SK-N-SH treated with all-trans-retinoic acid at 6 μM for 48 hours (cell line): ENCODE data around the gene TPM4.
"Not testable (repeated sequence)": the region's sequence is repeated elsewhere in the genome, so short reads cannot be mapped to it uniquely, and the experiment has no call there.

Experiments
- ATAC-seq: fragments of 200-7000 bp; cut with Tn5 transposase; 3 replicates; pipeline ENCODE4 v1.9.1; 2020; ENCODE audit warnings: mild to moderate bottlenecking, moderate library complexity
- BACH2 ChIP-seq: fragments of 250-450 bp; sonication (Bioruptor Pico); IDR thresholded peaks from 2 replicates; pipeline ENCODE4 v1.9.0; 2021; ENCODE audit warnings: mild to moderate bottlenecking, borderline replicate concordance
- CREB5 ChIP-seq: fragments of 250-450 bp; sonication (Bioruptor Pico); IDR thresholded peaks from 2 replicates; pipeline ENCODE4 v1.5.1; 2020; ENCODE audit warnings: low read depth, mild to moderate bottlenecking, moderate library complexity
- CSDC2 ChIP-seq: fragments of 250-450 bp; sonication (Bioruptor Pico); IDR thresholded peaks from 2 replicates; pipeline ENCODE4 v1.5.0; 2020; ENCODE audit warnings: mild to moderate bottlenecking, moderate library complexity
- CSRNP3 ChIP-seq: fragments of 250-450 bp; sonication (Bioruptor Pico); IDR thresholded peaks from 2 replicates; pipeline ENCODE4 v1.5.1; 2021; ENCODE audit warnings: mild to moderate bottlenecking, moderate library complexity
- ESRRG ChIP-seq: fragments of 250-450 bp; sonication (Bioruptor Pico); IDR thresholded peaks from 2 replicates; pipeline ENCODE4 v1.6.1; 2021; ENCODE audit warnings: mild to moderate bottlenecking
- GLIS3 ChIP-seq: fragments of 250-450 bp; sonication (Bioruptor Pico); IDR thresholded peaks from 2 replicates; pipeline ENCODE4 v1.5.0; 2020; ENCODE audit warnings: mild to moderate bottlenecking, moderate library complexity
- ISL1 ChIP-seq: fragments of 250-450 bp; sonication (Bioruptor Pico); IDR thresholded peaks from 2 replicates; pipeline ENCODE4 v2.1.2; 2022; ENCODE audit warnings: mild to moderate bottlenecking, moderate library complexity
- OSR1 ChIP-seq: fragments of 250-450 bp; sonication (Bioruptor Pico); IDR thresholded peaks from 2 replicates; pipeline ENCODE4 v1.8.0; 2022; ENCODE audit warnings: moderate library complexity, mild to moderate bottlenecking, inconsistent platforms
- PATZ1 ChIP-seq: fragments of 250-450 bp; sonication (Bioruptor Pico); IDR thresholded peaks from 2 replicates; pipeline ENCODE4 v1.8.0; 2020; ENCODE audit warnings: mild to moderate bottlenecking, moderate library complexity, borderline replicate concordance
- POU6F1 ChIP-seq: fragments of 250-450 bp; sonication (Bioruptor Pico); IDR thresholded peaks from 2 replicates; pipeline ENCODE4 v1.8.0; 2021; ENCODE audit warnings: low read depth, mild to moderate bottlenecking, moderate library complexity, borderline replicate concordance
- RARB ChIP-seq: fragments of 250-450 bp; sonication (Bioruptor Pico); IDR thresholded peaks from 2 replicates; pipeline ENCODE4 v1.8.0; 2021; ENCODE audit warnings: mild to moderate bottlenecking, moderate library complexity
- TSHZ2 ChIP-seq: fragments of 250-450 bp; sonication (Bioruptor Pico); IDR thresholded peaks from 2 replicates; pipeline ENCODE4 v1.5.0; 2020; ENCODE audit warnings: mild to moderate bottlenecking, moderate library complexity
- ZC3H10 ChIP-seq: fragments of 250-450 bp; sonication (Bioruptor Pico); IDR thresholded peaks from 2 replicates; pipeline ENCODE4 v1.5.1; 2021; ENCODE audit warnings: mild to moderate bottlenecking, moderate library complexity
- ZFP3 ChIP-seq: fragments of 250-450 bp; sonication (Bioruptor Pico); IDR thresholded peaks from 2 replicates; pipeline ENCODE4 v1.5.0; 2020; ENCODE audit warnings: mild to moderate bottlenecking, moderate library complexity
- ZFP30 ChIP-seq: fragments of 450-650 bp; formaldehyde crosslinking; IDR thresholded peaks from 2 replicates; pipeline ENCODE4 v1.5.0; 2022; ENCODE audit warnings: mild to moderate bottlenecking, moderate library complexity
- ZNF565 ChIP-seq: fragments of 450-650 bp; formaldehyde crosslinking; conservative IDR thresholded peaks from 2 replicates; pipeline ENCODE4 v1.5.0; 2020; ENCODE audit warnings: low read depth, mild to moderate bottlenecking, moderate library complexity
- ZNF8 ChIP-seq: fragments of 450-650 bp; formaldehyde crosslinking; IDR thresholded peaks from 2 replicates; pipeline ENCODE4 v1.5.0; 2020; ENCODE audit warnings: mild to moderate bottlenecking, moderate library complexity

TPM4 gene

GRCh38 chr19:16076154-16076957 is at the start of gene TPM4:
TSS of gene TPM4 (plus strand) at chr19:16076495. CDS start at chr19:16076566, 71 bp downstream.
- ATAC-seq = peak; percentile 57
- TF ChIP-seq PATZ1 (CRISPR knock-in tag) = 0 out of 2 replicates have a peak, but pooled peaks have one; percentile 33
- TF ChIP-seq RARB = no peak

GRCh38 chr19:16026756-16027155 is 49.5 kb upstream of the TPM4 start:
- TF ChIP-seq CSDC2 (CRISPR knock-in tag) = no peak
- no peak for ATAC-seq

- no peak for ATAC-seq
- TF ChIP-seq POU6F1 (CRISPR knock-in tag) = no peak
- no peak for TF ChIP-seq CSRNP3 (CRISPR knock-in tag)
- TF ChIP-seq GLIS3 (CRISPR knock-in tag) = no peak
- TF ChIP-seq ZNF8 (CRISPR knock-in tag) = no peak
- no peak for TF ChIP-seq OSR1 (CRISPR knock-in tag)
- no peak for TF ChIP-seq BACH2 (CRISPR knock-in tag)
- TF ChIP-seq ISL1 = no peak
- TF ChIP-seq ZC3H10 = no peak
- TF ChIP-seq CREB5 (CRISPR knock-in tag) = no peak
- no peak for TF ChIP-seq ESRRG (CRISPR knock-in tag)
- TF ChIP-seq TSHZ2 = no peak
- no peak for TF ChIP-seq CSDC2 (CRISPR knock-in tag)
- no peak for TF ChIP-seq RARB
- TF ChIP-seq ZNF565 (CRISPR knock-in tag) = no peak
- no peak for TF ChIP-seq ZFP3 (CRISPR knock-in tag)
- TF ChIP-seq ZFP30 (CRISPR knock-in tag) = no peak
- TF ChIP-seq, all 23 proteins: peak for 0
These were observed 48.8 kb upstream of the TPM4 start for GRCh38 chr19:16027528-16027927.

- not testable (repeated sequence) for ATAC-seq
These were observed 46.1 kb upstream of the TPM4 start for GRCh38 chr19:16030155-16030554.
